A549 treated with CpdA at 1 μM for 4 hours (cell line): ENCODE data around the gene YDJC. TPM values are rescaled to one million over a fixed set of nuclear protein-coding genes. Genes with fewer than 3 reads are reported as not detected.

Source experiments
- total RNA-seq: library from RNA; stranded (reverse); fragments of 200-300 nt; extraction: Qiagen RNA extraction; gene quantifications from 5 replicates; pipeline ENCODE4 v1.2.3, GENCODE V29; 2022; ENCODE audit warnings: low read depth

YDJC gene, protein sequence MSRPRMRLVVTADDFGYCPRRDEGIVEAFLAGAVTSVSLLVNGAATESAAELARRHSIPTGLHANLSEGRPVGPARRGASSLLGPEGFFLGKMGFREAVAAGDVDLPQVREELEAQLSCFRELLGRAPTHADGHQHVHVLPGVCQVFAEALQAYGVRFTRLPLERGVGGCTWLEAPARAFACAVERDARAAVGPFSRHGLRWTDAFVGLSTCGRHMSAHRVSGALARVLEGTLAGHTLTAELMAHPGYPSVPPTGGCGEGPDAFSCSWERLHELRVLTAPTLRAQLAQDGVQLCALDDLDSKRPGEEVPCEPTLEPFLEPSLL
- total RNA-seq: 35.1 to 59.9 TPM (median 55.6 TPM) in 5 replicates

GRCh38 chr22:21629255-21630149 lies at the start of gene YDJC:
YDJC (minus strand) TSS chr22:21630022; CDS start chr22:21630014, 8 bp downstream.

DNA sequence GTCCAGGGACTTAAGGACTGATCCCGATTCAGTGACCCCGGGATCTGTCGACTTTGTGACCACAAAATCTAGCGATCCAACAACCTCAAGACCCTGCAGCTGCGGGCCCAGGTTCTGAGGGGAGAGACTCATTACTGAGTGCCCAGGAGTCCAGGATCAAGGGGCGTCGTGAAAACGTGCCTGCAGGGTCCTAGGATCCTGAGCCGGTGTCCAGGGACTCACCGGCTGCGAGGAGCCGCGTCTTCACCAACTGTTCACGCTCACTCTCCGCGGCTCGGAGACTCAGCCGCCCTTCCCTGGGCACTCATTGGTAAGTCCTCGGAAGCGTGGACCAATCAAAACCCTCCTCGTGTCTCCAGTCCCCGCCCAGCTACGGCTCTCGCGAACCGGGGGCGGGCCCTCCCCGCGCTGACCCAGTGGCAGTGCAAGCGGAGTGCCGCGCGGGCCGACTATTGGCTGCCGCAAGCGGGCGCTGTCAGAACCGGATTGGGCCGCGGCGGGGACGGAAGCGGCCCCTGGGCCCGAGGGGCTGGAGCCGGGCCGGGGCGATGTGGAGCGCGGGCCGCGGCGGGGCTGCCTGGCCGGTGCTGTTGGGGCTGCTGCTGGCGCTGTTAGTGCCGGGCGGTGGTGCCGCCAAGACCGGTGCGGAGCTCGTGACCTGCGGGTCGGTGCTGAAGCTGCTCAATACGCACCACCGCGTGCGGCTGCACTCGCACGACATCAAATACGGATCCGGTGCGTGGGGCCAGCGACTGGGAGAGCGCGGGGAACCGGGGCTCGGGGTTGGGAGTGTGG lies 12.2 kb upstream of the YDJC start, which contains the start of gene SDF2L1:
TSS of gene SDF2L1 (plus strand) at position 514 of the 795 bp plus-strand sequence. CDS start at position 549, 35 bp downstream.

DNA sequence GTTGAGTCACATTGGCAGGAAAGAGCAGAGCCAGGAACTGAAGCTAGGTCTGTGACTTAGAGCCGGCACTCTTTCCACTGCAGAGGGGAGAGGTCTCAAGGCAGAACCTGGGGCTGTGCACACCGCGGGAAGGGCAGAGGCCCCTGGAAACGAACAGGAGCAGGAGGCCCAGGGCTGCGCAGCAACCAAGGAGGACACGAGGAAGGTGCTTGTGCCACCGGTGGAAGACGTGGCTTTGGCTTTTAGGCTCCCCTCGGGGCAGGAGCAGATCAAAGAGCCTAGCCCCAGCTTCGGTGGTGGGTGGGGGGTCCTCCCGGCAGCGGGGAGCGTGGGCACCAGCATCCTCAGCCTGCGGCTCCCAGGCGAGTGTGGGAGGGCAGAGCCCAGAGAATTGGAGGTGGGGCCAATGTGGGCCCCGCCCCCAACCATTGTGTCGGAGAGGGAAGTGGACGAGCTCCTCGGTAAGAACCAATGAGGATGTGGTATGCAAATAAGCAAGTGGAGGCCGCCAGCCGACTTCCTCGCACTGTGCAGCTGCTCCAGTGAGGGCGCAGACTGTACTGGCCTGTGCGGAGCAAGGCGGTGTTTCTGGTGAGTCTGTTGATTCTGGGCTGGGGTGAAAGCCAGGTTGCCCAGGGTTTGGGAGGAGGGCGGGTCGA lies 2.5 kb upstream of the YDJC start, which contains the start of gene CCDC116:
TSS of gene CCDC116 (plus strand) at position 524 of the 659 bp plus-strand sequence. CDS start 422 bp downstream, outside the sequence.

Other genes with a start within 250 kb of the YDJC start
- gene RIMBP3B, start 246.3 kb downstream of the YDJC start, total RNA-seq: 0.48 to 0.72 TPM (median 0.57 TPM) in 5 replicates
- 2.2 to 2.9 TPM (median 2.8 TPM) in 5 replicates for gene HIC2, start 212.7 kb downstream of the YDJC start, total RNA-seq
- 0.61 to 1.1 TPM (median 0.87 TPM) in 5 replicates for gene TMEM191C, start 162.6 kb downstream of the YDJC start, total RNA-seq
- gene RIMBP3C, start 78.6 kb downstream of the YDJC start, total RNA-seq: 0.10 to 0.26 TPM (median 0.24 TPM) in 5 replicates
- gene UBE2L3, start 62.3 kb downstream of the YDJC start, total RNA-seq: 64.1 to 72.4 TPM (median 65.7 TPM) in 5 replicates
- gene CCDC116, start 2.7 kb upstream of the YDJC start, total RNA-seq: 0.05 to 0.22 TPM (median 0.08 TPM) in 4 of 5 replicates, not detected in the other
- gene SDF2L1, start 12.3 kb upstream of the YDJC start, total RNA-seq: 37.8 to 83.4 TPM (median 71.1 TPM) in 5 replicates
- 16.2 to 24.1 TPM (median 22.2 TPM) in 5 replicates for gene PPIL2, start 36.0 kb upstream of the YDJC start, total RNA-seq
- 0.09 to 0.67 TPM (median 0.22 TPM) in 5 replicates for gene YPEL1, start 105.8 kb upstream of the YDJC start, total RNA-seq
- gene MAPK1, start 237.6 kb upstream of the YDJC start, total RNA-seq: 46.3 to 64.3 TPM (median 61.8 TPM) in 5 replicates